Left lung (tissue), 10 donors: ENCODE results near the gene TNIP1. TPM values are rescaled to one million over a fixed set of nuclear protein-coding genes. Genes with fewer than 3 reads are reported as not detected.

Experiments
- ATAC-seq: fragments of 200-7000 bp; cut with Tn5 transposase; one replicate; pipeline ENCODE4 v1.9.1; 2020; ENCODE audit warnings: moderate library complexity
- DNase-seq, 4 donors: peaks; one replicate each; pipeline ENCODE4 v3.0.0-alpha.2; 2013 to 2020
- H3K27ac ChIP-seq, 2 donors: fragments of 200-600 bp; sonication (generic) in 1 of 2; one replicate each; pipeline versions ENCODE4 v1.5.0 to v1.8.0; 2020 to 2021
- H3K27me3 ChIP-seq, 2 donors: fragments of 200-600 bp; sonication (generic) in 1 of 2; one replicate each; pipeline versions ENCODE4 v1.5.0 to v1.8.0; 2020 to 2021
- H3K36me3 ChIP-seq, 2 donors: fragments of 200-600 bp; sonication (generic) in 1 of 2; one replicate each; pipeline versions ENCODE4 v1.5.0 to v1.8.0; 2020 to 2021
- H3K4me1 ChIP-seq, 2 donors: fragments of 200-600 bp; one replicate each; pipeline ENCODE4 v1.8.0; 2021
- H3K4me3 ChIP-seq, 2 donors: fragments of 200-600 bp; sonication (generic) in 1 of 2; one replicate each; pipeline versions ENCODE4 v1.5.0 to v1.8.0; 2020 to 2021; ENCODE audit warnings: mild to moderate bottlenecking in 1 of 2
- H3K9me3 ChIP-seq, 2 donors: fragments of 200-600 bp; sonication (generic) in 1 of 2; one replicate each; pipeline versions ENCODE4 v1.5.0 to v1.8.0; 2020 to 2021
- CTCF ChIP-seq, 2 donors: fragments of 200-600 bp; sonication (generic) in 1 of 2; IDR thresholded peaks; one replicate each; pipeline versions ENCODE4 v1.5.0 to v1.8.0; 2021; ENCODE audit warnings: antibody characterized with exemption in 2 of 2
- intact Hi-C, 2 donors: fragments of 100-400 bp; cut with DNase I; formaldehyde crosslinking; loops; one replicate each; pipeline versions ENCODE4 v1.11.2 to v1.14.2; 2022
- polyA plus RNA-seq, 6 donors: library from polyadenylated mRNA; unstranded; fragments of 120-200 nt; gene quantifications; one replicate each; pipeline ENCODE4 v1.2.1, GENCODE V29; 2013; ENCODE audit not compliant: insufficient read length in 6 of 6
- total RNA-seq, 2 donors: library from RNA; stranded (reverse); fragmentation: NEBNext Ultra II Directional; extraction: Animal tissue kit (Norgen Biotek cat#: 25700); gene quantifications; one replicate each; pipeline ENCODE4 v1.2.1, GENCODE V29; 2021
- donor health status: DM: no; HTN: yes; CAD: no.
- donor health status: DM: no; HTN: no; CAD: no.

The TNIP1 gene
- total and polyA plus RNA-seq, 8 donors, result 82.3 to 133 (median 84.2) TPM

GRCh38 chr5:151086192-151086869, 5.5 kb upstream of the TNIP1 start:
- no peak for ATAC-seq
- Histone ChIP-seq H3K4me1 (peaks cover 45 to 87% of the 10 kb centered on the region in 2 donors), H3K27ac (peak overlapping the region; percentile 77 to 98), H3K9me3 (no peaks in the 10 kb centered on the region), H3K4me3 (peak overlapping the region in 1 of 2 donors; percentile 94), H3K36me3 (no peaks in the 10 kb centered on the region), H3K27me3 (no peaks in the 10 kb centered on the region)
- no peak for DNase-seq
- no peak for TF ChIP-seq CTCF (IDR thresholded peaks at IDR 0.05)
- intact Hi-C loops, result no loop called here

GRCh38 chr5:151085517-151086041, 4.7 kb upstream of the TNIP1 start:
- Histone ChIP-seq H3K27me3 (no peaks in the 10 kb centered on the region), H3K4me1 (peaks cover 45 to 88% of the 10 kb centered on the region in 2 donors), H3K4me3 (peak overlapping the region in 1 of 2 donors; percentile 94), H3K36me3 (no peaks in the 10 kb centered on the region), H3K9me3 (no peaks in the 10 kb centered on the region), H3K27ac (peak overlapping the region; percentile 77 to 98)
- ATAC-seq (peak; percentile 46), DNase-seq (peak in 3 of 4 donors; percentile 61 to 85 (median 72))
- intact Hi-C loops, result no loop called here
- TF ChIP-seq CTCF (IDR thresholded peaks at IDR 0.05), result no peak

GRCh38 chr5:151084363-151084762, 3.5 kb upstream of the TNIP1 start:
- no peaks in the 10 kb centered on the region for H3K27me3 ChIP-seq
- peaks cover 52 to 90% of the 10 kb centered on the region in 2 donors for H3K4me1 ChIP-seq
- DNase-seq (no peak), ATAC-seq (no peak)
- TF ChIP-seq CTCF (IDR thresholded peaks at IDR 0.05), result no peak
- peak overlapping the region in 1 of 2 donors; percentile 98 for H3K27ac ChIP-seq
- no peaks in the 10 kb centered on the region for H3K36me3 ChIP-seq
- intact Hi-C loops, result no loop called here
- no peaks in the 10 kb centered on the region for H3K9me3 ChIP-seq
- H3K4me3 ChIP-seq, result peak overlapping the region in 1 of 2 donors; percentile 94

- peak in 2 of 4 donors; percentile 68 to 78 for DNase-seq
- intact Hi-C loops, result no loop called here
- H3K36me3 ChIP-seq, result peaks cover 0 to 11% of the 10 kb centered on the region in 2 donors
- H3K4me3 ChIP-seq, result peak overlapping the region in 1 of 2 donors; percentile 94
- H3K4me1 ChIP-seq, result peaks cover 59 to 90% of the 10 kb centered on the region in 2 donors
- H3K27me3 ChIP-seq, result no peaks in the 10 kb centered on the region
- no peaks in the 10 kb centered on the region for H3K9me3 ChIP-seq
- peak overlapping the region; percentile 64 to 98 for H3K27ac ChIP-seq
- ATAC-seq, result peak; percentile 15
- no peak for TF ChIP-seq CTCF (IDR thresholded peaks at IDR 0.05)
Observed at GRCh38 chr5:151083081-151083676, 2.3 kb upstream of the TNIP1 start.

- Histone ChIP-seq H3K4me3 (peak overlapping the region in 1 of 2 donors; percentile 94), H3K36me3 (peaks cover 0 to 18% of the 10 kb centered on the region in 2 donors), H3K27ac (peak overlapping the region; percentile 96 to 98), H3K9me3 (no peaks in the 10 kb centered on the region), H3K27me3 (no peaks in the 10 kb centered on the region), H3K4me1 (peaks cover 64 to 90% of the 10 kb centered on the region in 2 donors)
- TF ChIP-seq CTCF (IDR thresholded peaks at IDR 0.05), result peak in 1 of 2 donors; percentile 32
- intact Hi-C loops, result no loop called here
- DNase-seq (no peak), ATAC-seq (no peak)
Observed at GRCh38 chr5:151082282-151082902, 1.6 kb upstream of the TNIP1 start.
